PC-9 (cell line): ENCODE results near the gene KCNMB3. TPM values are rescaled to one million over a fixed set of nuclear protein-coding genes. Genes with fewer than 3 reads are reported as not detected.

Source experiments
- BruUV-seq: library from RNA; stranded (reverse); fragments of 400-500 nt; replicated peaks from 2 replicates; lab custom pipeline; 2021; lab: Mats Ljungman, UMichigan
- CTCF ChIA-PET: fragments of 300-600 bp; sonication (Branson Sonifier 250); formaldehyde crosslinking; loops from one replicate; lab custom pipeline; 2022; ENCODE audit warnings: antibody characterized with exemption; lab: Charles Lee
- POLR2A ChIA-PET: fragments of 300-600 bp; sonication (Branson Sonifier 250); formaldehyde crosslinking; loops from one replicate; lab custom pipeline; 2022; ENCODE audit warnings: antibody characterized with exemption; ENCODE audit not compliant: unreplicated experiment; lab: Charles Lee
- DNase-seq, 2 experiments: peaks; one replicate each; pipeline versions ENCODE4 v3.0.0 to v3.0.0-alpha.2; 2015 to 2022; ENCODE audit warnings: mixed read lengths in 1 of 2
- H2AFZ ChIP-seq: fragments of 200-600 bp; sonication (generic); 2 replicates; pipeline ENCODE4 v1.8.1; 2017; ENCODE audit warnings: antibody characterized with exemption
- H3F3A ChIP-seq: fragments of 200-600 bp; sonication (generic); 2 replicates; pipeline ENCODE4 v1.8.1; 2017; ENCODE audit warnings: antibody characterized with exemption, mild to moderate bottlenecking, low read depth; ENCODE audit not compliant: insufficient read depth
- H3K27ac ChIP-seq: fragments of 200-600 bp; sonication (generic); 2 replicates; pipeline ENCODE4 v1.6.1; 2016; ENCODE audit warnings: mixed run types
- H3K27me3 ChIP-seq: fragments of 200-600 bp; sonication (generic); 2 replicates; pipeline ENCODE4 v1.6.1; 2016; ENCODE audit warnings: low read depth, mixed run types; ENCODE audit not compliant: insufficient read depth
- H3K36me3 ChIP-seq: fragments of 200-600 bp; sonication (generic); 2 replicates; pipeline ENCODE4 v1.6.1; 2016; ENCODE audit warnings: low read depth, mixed run types
- H3K4me1 ChIP-seq: fragments of 200-600 bp; sonication (generic); replicated peaks from 2 replicates; pipeline ENCODE4 v1.6.1; 2016; ENCODE audit warnings: mixed run types; ENCODE audit not compliant: insufficient read depth
- H3K4me2 ChIP-seq: fragments of 200-600 bp; sonication (generic); 2 replicates; pipeline ENCODE4 v1.6.1; 2017; ENCODE audit warnings: mixed run types
- H3K4me3 ChIP-seq: fragments of 200-600 bp; sonication (generic); 2 replicates; pipeline ENCODE4 v1.6.1; 2016; ENCODE audit warnings: mixed run types
- H3K79me2 ChIP-seq: fragments of 200-600 bp; sonication (generic); 2 replicates; pipeline ENCODE4 v1.6.1; 2017; ENCODE audit warnings: low read depth, mixed run types
- H3K9me2 ChIP-seq: fragments of 200-600 bp; sonication (generic); 2 replicates; pipeline ENCODE4 v1.8.1; 2017; ENCODE audit warnings: mild to moderate bottlenecking; ENCODE audit not compliant: insufficient read depth
- H3K9me3 ChIP-seq: fragments of 200-600 bp; sonication (generic); 2 replicates; pipeline ENCODE4 v1.8.1; 2016; ENCODE audit warnings: low read depth; ENCODE audit not compliant: insufficient read depth
- H4K20me1 ChIP-seq: fragments of 200-600 bp; sonication (generic); 2 replicates; pipeline ENCODE4 v1.8.1; 2017; ENCODE audit not compliant: insufficient read depth
- EZH2 ChIP-seq: fragments of 200-600 bp; sonication (generic); IDR thresholded peaks from 2 replicates; pipeline ENCODE4 v1.8.0; 2017; ENCODE audit warnings: antibody characterized with exemption, low read depth
- intact Hi-C: fragments of 100-400 bp; cut with micrococcal nuclease; formaldehyde crosslinking; loops from one replicate; pipeline ENCODE4 v1.10.0; 2022; ENCODE audit not compliant: unreplicated experiment
- total RNA-seq: library from RNA; stranded (reverse); gene quantifications from 2 replicates; pipeline ENCODE4 v1.2.3, GENCODE V29; 2021
- TF ChIP-seq, protein P1 (sequence below): fragments of 200-600 bp; sonication (generic); conservative IDR thresholded peaks from 2 replicates; pipeline ENCODE4 v1.6.1; 2017; ENCODE audit warnings: mixed run types, antibody characterized with exemption, mild to moderate bottlenecking, moderate library complexity

The KCNMB3 gene
- total RNA-seq, 1 experiment from 2014 or later, result 8.9 TPM

DNA sequence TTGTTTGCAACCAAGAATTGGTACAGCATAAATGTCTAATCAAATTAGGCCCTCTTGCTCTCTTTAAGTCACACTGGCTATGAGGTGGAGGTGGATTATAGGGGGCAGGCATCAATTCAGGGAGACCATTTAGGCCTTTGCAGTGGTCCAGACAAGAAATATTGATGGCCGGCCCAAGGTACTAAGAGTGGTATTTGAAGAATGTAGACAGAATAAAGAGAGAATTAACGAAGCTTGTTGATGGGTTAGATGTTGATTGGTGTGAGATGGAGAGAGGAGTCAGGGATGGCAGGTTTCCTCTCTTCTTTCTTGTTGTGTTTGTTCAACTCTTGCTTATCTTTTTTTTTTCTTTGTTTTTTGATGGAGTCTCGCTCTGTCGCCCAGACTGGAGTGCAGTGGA is 54.2 kb downstream of the KCNMB3 start:
- no peaks in the 10 kb centered on the region for H3F3A ChIP-seq
- POLR2A ChIA-PET, result no interaction called here
- H3K4me3 ChIP-seq, result no peak overlapping the region
- no peaks in the 10 kb centered on the region for H3K4me1 ChIP-seq
- H3K4me2 ChIP-seq, result no peak overlapping the region
- no peaks in the 10 kb centered on the region for H3K9me2 ChIP-seq
- no peak overlapping the region for H2AFZ ChIP-seq
- no peak for TF ChIP-seq EZH2
- TF ChIP-seq, protein P1, sequence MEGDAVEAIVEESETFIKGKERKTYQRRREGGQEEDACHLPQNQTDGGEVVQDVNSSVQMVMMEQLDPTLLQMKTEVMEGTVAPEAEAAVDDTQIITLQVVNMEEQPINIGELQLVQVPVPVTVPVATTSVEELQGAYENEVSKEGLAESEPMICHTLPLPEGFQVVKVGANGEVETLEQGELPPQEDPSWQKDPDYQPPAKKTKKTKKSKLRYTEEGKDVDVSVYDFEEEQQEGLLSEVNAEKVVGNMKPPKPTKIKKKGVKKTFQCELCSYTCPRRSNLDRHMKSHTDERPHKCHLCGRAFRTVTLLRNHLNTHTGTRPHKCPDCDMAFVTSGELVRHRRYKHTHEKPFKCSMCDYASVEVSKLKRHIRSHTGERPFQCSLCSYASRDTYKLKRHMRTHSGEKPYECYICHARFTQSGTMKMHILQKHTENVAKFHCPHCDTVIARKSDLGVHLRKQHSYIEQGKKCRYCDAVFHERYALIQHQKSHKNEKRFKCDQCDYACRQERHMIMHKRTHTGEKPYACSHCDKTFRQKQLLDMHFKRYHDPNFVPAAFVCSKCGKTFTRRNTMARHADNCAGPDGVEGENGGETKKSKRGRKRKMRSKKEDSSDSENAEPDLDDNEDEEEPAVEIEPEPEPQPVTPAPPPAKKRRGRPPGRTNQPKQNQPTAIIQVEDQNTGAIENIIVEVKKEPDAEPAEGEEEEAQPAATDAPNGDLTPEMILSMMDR, result no peak
- CTCF ChIA-PET, result no interaction called here
- no peak overlapping the region for H3K27ac ChIP-seq
- intact Hi-C loops, result loop anchor here (5.0 kb wide), 1 partner anchor 34 kb away; no protein-coding TSS in a partner anchor
- H3K79me2 ChIP-seq, result peaks cover 26% of the 10 kb centered on the region; the same call in 1 of the 2 replicates
- H3K9me3 ChIP-seq, result no peaks in the 10 kb centered on the region
- no peaks in the 10 kb centered on the region for H3K27me3 ChIP-seq
- H4K20me1 ChIP-seq, result peaks cover 4% of the 10 kb centered on the region; the same call in 1 of the 2 replicates
- BruUV-seq, result no TSS peak
- H3K36me3 ChIP-seq, result peaks cover 13% of the 10 kb centered on the region; the same call in 1 of the 2 replicates
- no peak for DNase-seq

GRCh38 chr3:179196098-179196497 is 54.8 kb downstream of the KCNMB3 start:
- Histone ChIP-seq H3F3A (no peaks in the 10 kb centered on the region), H3K4me2 (no peak overlapping the region), H2AFZ (no peak overlapping the region), H3K27me3 (no peaks in the 10 kb centered on the region), H3K36me3 (peaks cover 12% of the 10 kb centered on the region; the same call in 1 of the 2 replicates), H3K27ac (no peak overlapping the region), H3K9me2 (no peaks in the 10 kb centered on the region), H3K9me3 (no peaks in the 10 kb centered on the region), H3K79me2 (peaks cover 26% of the 10 kb centered on the region; the same call in 1 of the 2 replicates), H3K4me3 (no peak overlapping the region), H3K4me1 (no peaks in the 10 kb centered on the region), H4K20me1 (peaks cover 4% of the 10 kb centered on the region; the same call in 1 of the 2 replicates)
- intact Hi-C loops, result loop anchor here (5.0 kb wide), 1 partner anchor 34 kb away; no protein-coding TSS in a partner anchor
- DNase-seq, result no peak
- BruUV-seq, result no TSS peak
- ChIA-PET CTCF (no interaction called here), POLR2A (interaction anchor here (0.6 kb wide), 1 partner anchor 9 kb away, joined by 31 read pairs; no protein-coding TSS in a partner anchor)
- TF ChIP-seq, protein P1, result no peak
- TF ChIP-seq EZH2, result no peak

DNA sequence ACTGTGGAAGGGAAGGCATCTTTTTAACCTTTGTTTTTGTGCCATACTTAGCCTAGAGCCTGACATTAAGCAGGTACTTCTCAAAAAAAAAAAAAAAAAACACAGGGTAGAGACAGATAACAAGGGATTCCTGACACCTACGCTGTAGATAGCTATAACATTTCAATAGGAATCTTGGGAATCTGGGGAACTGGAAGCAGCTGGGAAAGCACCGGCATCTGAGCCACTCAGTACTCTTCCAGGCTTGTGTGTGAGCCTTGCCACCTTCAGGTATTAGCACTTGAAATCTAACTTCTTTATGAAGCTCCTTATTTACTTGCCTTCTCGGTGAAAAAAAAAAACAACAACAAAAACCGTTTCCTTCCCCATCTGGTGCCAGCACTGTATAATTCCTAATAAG is 56.0 kb downstream of the KCNMB3 start:
- Histone ChIP-seq H2AFZ (no peak overlapping the region), H4K20me1 (peaks cover 4% of the 10 kb centered on the region; the same call in 1 of the 2 replicates), H3K4me3 (no peak overlapping the region), H3K79me2 (peaks cover 28% of the 10 kb centered on the region; the same call in 1 of the 2 replicates), H3K36me3 (peaks cover 7% of the 10 kb centered on the region; the same call in 1 of the 2 replicates), H3K27me3 (no peaks in the 10 kb centered on the region), H3K9me3 (no peaks in the 10 kb centered on the region), H3F3A (no peaks in the 10 kb centered on the region), H3K9me2 (no peaks in the 10 kb centered on the region), H3K4me2 (no peak overlapping the region), H3K27ac (no peak overlapping the region), H3K4me1 (no peaks in the 10 kb centered on the region)
- TF ChIP-seq, protein P1, result no peak
- TF ChIP-seq EZH2, result no peak
- POLR2A ChIA-PET, result interaction anchor here (0.6 kb wide), 1 partner anchor 185 kb away, joined by 4 read pairs; no protein-coding TSS in a partner anchor
- no peak for DNase-seq
- intact Hi-C loops, result loop anchor here (5.0 kb wide), 1 partner anchor 33 kb away; no protein-coding TSS in a partner anchor
- CTCF ChIA-PET, result no interaction called here
- no TSS peak for BruUV-seq

Other genes starting within 250 kb of the KCNMB3 start
- 5.9 and 7.2 TPM in 2 replicates for gene ZMAT3, start 179.3 kb downstream of the KCNMB3 start, total RNA-seq
- gene PIK3CA, start 102.8 kb downstream of the KCNMB3 start, total RNA-seq, result 33.9 and 39.9 TPM in 2 replicates
- 39.3 and 40.3 TPM in 2 replicates for gene ZNF639, start 71.9 kb upstream of the KCNMB3 start, total RNA-seq
- 69.1 and 69.6 TPM in 2 replicates for gene MFN1, start 96.6 kb upstream of the KCNMB3 start, total RNA-seq
- gene GNB4, start 200.4 kb upstream of the KCNMB3 start, total RNA-seq, result 18.0 and 19.4 TPM in 2 replicates